GM19238 (cell line): ENCODE data around the gene COL24A1.
"Not testable (repeated sequence)": the region's sequence is repeated elsewhere in the genome, so short reads cannot be mapped to it uniquely, and the experiment has no call there.

Experiments
- DNase-seq: peaks from one replicate; pipeline ENCODE4 v3.0.0; 2011; ENCODE audit warnings: low spot score; ENCODE audit not compliant: insufficient read length

Gene COL24A1

GRCh38 chr1:85894651-85895050, 261.9 kb downstream of the COL24A1 start:
- DNase-seq = no peak

- no peak for DNase-seq
These were observed 264.2 kb downstream of the COL24A1 start for GRCh38 chr1:85892366-85892765.

- DNase-seq = no peak
These were observed 266.7 kb downstream of the COL24A1 start for GRCh38 chr1:85889870-85890269.

GRCh38 chr1:85888921-85889320, 267.7 kb downstream of the COL24A1 start:
- DNase-seq = no peak

- no peak for DNase-seq
These were observed 272.1 kb downstream of the COL24A1 start for GRCh38 chr1:85884372-85885035.

- DNase-seq = no peak
These were observed 289.4 kb downstream of the COL24A1 start for GRCh38 chr1:85867189-85867588.

- no peak for DNase-seq
These were observed 291.4 kb downstream of the COL24A1 start for GRCh38 chr1:85865213-85865612.

GRCh38 chr1:85864727-85865126, 291.8 kb downstream of the COL24A1 start:
- no peak for DNase-seq

- DNase-seq = not testable (repeated sequence)
These were observed 292.9 kb downstream of the COL24A1 start for GRCh38 chr1:85863639-85864038.

GRCh38 chr1:85862456-85862855, 294.1 kb downstream of the COL24A1 start:
- no peak for DNase-seq

GRCh38 chr1:85857991-85858390, 298.6 kb downstream of the COL24A1 start:
- no peak for DNase-seq

GRCh38 chr1:85850238-85850637, 306.3 kb downstream of the COL24A1 start:
- DNase-seq = no peak

GRCh38 chr1:85849660-85850059, 306.9 kb downstream of the COL24A1 start:
- DNase-seq = no peak

- DNase-seq = no peak
These were observed 309.2 kb downstream of the COL24A1 start for GRCh38 chr1:85847356-85847755.

GRCh38 chr1:85846706-85847105, 309.9 kb downstream of the COL24A1 start:
- no peak for DNase-seq

GRCh38 chr1:85839459-85839858, 317.1 kb downstream of the COL24A1 start:
- no peak for DNase-seq

- no peak for DNase-seq
These were observed 318.3 kb downstream of the COL24A1 start for GRCh38 chr1:85838238-85838637.

- DNase-seq = no peak
These were observed 319.8 kb downstream of the COL24A1 start for GRCh38 chr1:85836736-85837135.

- DNase-seq = not testable (repeated sequence)
These were observed 323.4 kb downstream of the COL24A1 start for GRCh38 chr1:85833165-85833564.

- DNase-seq = no peak
These were observed 325.7 kb downstream of the COL24A1 start for GRCh38 chr1:85830837-85831236.

GRCh38 chr1:85824066-85824840, 332.3 kb downstream of the COL24A1 start:
- DNase-seq = no peak

- no peak for DNase-seq
These were observed 333.9 kb downstream of the COL24A1 start for GRCh38 chr1:85822696-85823095.

- no peak for DNase-seq
These were observed 338.2 kb downstream of the COL24A1 start for GRCh38 chr1:85818371-85818770.
